Measurements from ENCODE around the gene PIK3C2A. TPM values are rescaled to one million over a fixed set of nuclear protein-coding genes. Genes with fewer than 3 reads are reported as not detected.

The PIK3C2A gene
- total RNA-seq, 1 donor: 60.0 TPM

DNA sequence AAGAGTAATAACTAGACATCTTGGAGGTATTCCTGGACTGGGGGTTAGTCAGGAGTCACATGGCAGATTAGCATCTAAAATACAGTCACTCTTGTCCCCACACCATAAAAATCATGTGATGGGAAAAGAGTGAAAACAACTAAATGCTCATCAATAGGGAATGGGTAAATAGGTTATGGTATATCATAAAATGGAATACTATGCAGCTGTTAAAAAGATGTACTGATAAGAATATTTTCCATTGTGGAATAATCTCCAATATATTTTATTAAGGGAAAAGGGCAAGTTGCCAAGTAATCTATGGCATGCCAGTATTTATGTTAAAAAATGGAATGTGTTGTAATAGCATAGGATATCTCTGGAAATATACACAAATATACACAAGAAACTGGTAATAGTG lies 6.6 kb upstream of the PIK3C2A start:
- TF ChIP-seq, protein P1, sequence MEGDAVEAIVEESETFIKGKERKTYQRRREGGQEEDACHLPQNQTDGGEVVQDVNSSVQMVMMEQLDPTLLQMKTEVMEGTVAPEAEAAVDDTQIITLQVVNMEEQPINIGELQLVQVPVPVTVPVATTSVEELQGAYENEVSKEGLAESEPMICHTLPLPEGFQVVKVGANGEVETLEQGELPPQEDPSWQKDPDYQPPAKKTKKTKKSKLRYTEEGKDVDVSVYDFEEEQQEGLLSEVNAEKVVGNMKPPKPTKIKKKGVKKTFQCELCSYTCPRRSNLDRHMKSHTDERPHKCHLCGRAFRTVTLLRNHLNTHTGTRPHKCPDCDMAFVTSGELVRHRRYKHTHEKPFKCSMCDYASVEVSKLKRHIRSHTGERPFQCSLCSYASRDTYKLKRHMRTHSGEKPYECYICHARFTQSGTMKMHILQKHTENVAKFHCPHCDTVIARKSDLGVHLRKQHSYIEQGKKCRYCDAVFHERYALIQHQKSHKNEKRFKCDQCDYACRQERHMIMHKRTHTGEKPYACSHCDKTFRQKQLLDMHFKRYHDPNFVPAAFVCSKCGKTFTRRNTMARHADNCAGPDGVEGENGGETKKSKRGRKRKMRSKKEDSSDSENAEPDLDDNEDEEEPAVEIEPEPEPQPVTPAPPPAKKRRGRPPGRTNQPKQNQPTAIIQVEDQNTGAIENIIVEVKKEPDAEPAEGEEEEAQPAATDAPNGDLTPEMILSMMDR (IDR thresholded peaks at IDR 0.05; ENCODE audit: insufficient read depth, low read length): no peak
- no peak for DNase-seq (ENCODE audit: low read depth)
- H3K4me3 ChIP-seq (ENCODE audit: low read depth, low read length): no peak overlapping the region

DNA sequence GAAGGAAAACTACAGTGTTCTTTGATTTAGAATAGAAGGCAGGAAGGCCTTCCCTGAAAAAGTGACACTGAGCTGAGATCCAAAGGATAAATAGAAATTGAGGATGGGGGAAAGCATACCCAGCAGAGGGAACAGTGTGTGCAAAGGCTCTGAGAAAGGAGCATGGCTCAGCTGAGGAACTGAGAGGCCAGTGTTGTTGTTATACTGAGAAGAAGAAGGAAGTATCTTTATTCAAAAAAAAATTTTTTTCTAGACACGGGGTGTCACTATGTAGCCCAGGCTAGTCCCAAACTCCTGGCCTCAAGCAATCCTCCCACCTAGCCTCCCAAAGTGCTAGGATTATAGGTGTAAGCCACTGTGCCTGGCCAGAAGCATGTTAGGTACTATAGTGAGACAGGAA lies 3.5 kb upstream of the PIK3C2A start:
- DNase-seq (ENCODE audit: low read depth): no peak
- TF ChIP-seq, protein P1 (IDR thresholded peaks at IDR 0.05; ENCODE audit: insufficient read depth, low read length): no peak
- no peak overlapping the region for H3K4me3 ChIP-seq (ENCODE audit: low read depth, low read length)

DNA sequence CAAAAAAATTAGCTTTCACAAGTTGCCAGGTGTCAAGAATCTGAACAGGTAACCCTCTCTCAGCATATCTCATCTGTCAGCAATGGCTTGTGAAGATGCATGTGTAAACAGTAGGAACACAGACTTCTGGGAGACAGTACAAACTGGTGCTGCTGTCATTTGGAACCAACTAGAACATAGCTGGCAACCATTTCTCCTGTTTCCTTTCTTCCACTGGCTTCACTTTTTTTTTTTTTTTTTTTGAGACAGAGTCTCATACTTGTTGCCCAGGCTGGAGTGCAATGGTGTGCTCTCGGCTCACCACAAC lies 2.1 kb upstream of the PIK3C2A start:
- TF ChIP-seq, protein P1 (IDR thresholded peaks at IDR 0.05; ENCODE audit: insufficient read depth, low read length): no peak
- H3K4me3 ChIP-seq (ENCODE audit: low read depth, low read length): peak overlapping the region; percentile 22
- DNase-seq (ENCODE audit: low read depth): no peak

DNA sequence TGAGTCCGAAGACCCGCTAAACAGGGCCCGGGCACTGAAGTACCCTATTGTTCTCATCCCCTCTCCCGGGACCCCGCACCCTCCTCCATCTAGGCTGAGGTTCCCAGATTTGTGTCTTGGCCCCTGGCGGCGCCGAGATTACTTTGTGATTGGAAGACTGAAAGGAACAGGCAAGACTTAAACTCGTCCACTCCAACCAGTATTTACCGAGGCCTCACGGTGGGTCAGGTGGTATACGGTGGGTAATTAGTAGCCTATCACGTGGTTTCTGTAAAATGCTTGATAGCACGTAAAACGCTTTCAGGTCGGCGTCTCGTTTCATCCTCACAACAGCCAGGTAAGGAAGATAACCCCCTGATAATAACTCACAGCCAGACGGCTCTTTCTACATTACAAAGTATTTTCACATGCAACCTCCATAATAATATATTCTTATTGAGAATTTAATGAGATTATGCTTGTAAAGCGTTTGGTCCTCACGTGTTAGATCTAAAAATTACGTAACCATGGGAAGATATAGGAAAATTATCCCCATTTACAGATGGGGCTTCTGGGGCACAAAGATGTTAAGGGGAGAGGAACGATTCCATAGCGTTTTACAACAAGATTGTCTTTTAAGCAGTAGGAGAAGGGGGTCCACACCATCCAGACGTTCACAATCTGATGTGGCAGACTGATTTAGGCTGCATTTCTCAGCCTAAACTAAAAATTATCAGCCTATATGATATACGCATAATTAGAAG lies 642 bp upstream of the PIK3C2A start:
- TF ChIP-seq, protein P1 (IDR thresholded peaks at IDR 0.05; ENCODE audit: insufficient read depth, low read length): no peak
- peak overlapping the region; percentile 95 for H3K4me3 ChIP-seq (ENCODE audit: low read depth, low read length)
- DNase-seq (ENCODE audit: low read depth): peak; percentile 72

DNA sequence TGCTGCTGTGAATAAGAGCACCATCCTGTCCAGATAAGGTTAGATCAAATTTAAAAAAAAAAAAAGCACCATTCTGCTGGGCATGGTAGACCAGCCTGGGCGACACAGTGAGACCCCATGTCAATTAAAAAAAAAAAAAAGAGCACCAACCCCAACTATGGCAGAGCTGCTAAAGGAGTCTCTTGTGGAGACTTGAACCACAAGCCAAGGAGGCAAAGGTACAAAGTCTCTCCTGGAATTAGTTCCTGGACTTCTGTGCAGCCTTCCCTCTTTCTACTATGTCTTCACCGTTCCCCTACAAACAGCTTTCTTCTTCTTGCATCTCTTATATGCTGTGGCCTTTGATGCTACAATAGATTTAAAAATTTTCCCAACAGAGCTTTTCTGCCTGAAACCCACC lies 1.3 kb downstream of the PIK3C2A start:
- TF ChIP-seq, protein P1 (IDR thresholded peaks at IDR 0.05; ENCODE audit: insufficient read depth, low read length): no peak
- peak overlapping the region; percentile 95 for H3K4me3 ChIP-seq (ENCODE audit: low read depth, low read length)
- DNase-seq (ENCODE audit: low read depth): no peak

DNA sequence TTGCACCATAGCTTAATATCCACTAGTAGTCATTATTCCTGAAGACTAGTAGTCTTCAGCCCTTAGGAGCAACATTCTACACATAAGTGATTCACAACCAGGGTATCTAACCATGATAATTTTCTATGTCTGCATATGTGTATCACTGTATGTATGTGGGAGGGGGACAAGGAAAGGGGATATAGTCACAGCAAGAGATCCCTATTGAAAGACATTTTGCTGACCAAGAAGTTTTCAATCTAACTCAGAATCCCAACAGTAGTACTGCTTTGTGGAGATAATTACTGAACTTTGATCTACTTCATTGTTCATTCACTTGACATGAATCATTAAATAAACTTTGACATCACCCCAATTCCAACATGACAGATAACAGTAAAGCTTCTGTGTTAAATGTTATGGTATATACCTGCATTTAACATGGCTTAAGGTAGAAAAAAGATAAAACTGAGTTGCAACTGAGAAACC lies 10.3 kb downstream of the PIK3C2A start:
- DNase-seq (ENCODE audit: low read depth): no peak
- TF ChIP-seq, protein P1 (IDR thresholded peaks at IDR 0.05; ENCODE audit: insufficient read depth, low read length): no peak
- no peak overlapping the region for H3K4me3 ChIP-seq (ENCODE audit: low read depth, low read length)

DNA sequence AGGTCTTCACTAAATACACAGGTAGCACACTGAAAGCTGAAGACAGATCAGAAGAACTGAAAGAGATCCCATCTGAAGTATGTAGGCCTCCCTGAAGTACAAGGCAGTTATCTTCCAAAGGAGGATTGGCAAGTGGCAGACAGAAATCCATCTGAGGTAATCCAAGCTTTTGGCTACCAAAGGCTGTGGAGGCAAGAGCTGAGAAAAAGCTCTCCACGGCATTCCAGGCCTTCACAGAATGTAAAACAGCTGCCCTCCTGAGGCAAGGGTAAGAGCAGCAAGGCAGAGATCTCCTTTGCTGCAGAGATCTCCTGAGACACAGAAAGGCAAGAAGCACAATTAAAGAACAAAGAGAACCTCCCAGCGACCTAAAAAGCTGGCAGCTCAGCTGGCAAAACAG lies 19.1 kb downstream of the PIK3C2A start:
- DNase-seq (ENCODE audit: low read depth): no peak

More for the DNA sequence above, 19.1 kb downstream of the PIK3C2A start:
- H3K4me3 ChIP-seq (ENCODE audit: low read depth, low read length): no peak overlapping the region
- TF ChIP-seq, protein P1 (IDR thresholded peaks at IDR 0.05; ENCODE audit: insufficient read depth, low read length): no peak

All from fibroblast of the aortic adventitia (primary cell).